ENCODE measurements around the gene INPP5K. TPM values are rescaled to one million over a fixed set of nuclear protein-coding genes. Genes with fewer than 3 reads are reported as not detected.

The INPP5K gene
- total and polyA plus RNA-seq, 10 of the 15 experiments (the other 5 are each of a cell fraction or from before 2014, with no cell fraction given): 0.58 to 41.2 (median 23.3) TPM

DNA sequence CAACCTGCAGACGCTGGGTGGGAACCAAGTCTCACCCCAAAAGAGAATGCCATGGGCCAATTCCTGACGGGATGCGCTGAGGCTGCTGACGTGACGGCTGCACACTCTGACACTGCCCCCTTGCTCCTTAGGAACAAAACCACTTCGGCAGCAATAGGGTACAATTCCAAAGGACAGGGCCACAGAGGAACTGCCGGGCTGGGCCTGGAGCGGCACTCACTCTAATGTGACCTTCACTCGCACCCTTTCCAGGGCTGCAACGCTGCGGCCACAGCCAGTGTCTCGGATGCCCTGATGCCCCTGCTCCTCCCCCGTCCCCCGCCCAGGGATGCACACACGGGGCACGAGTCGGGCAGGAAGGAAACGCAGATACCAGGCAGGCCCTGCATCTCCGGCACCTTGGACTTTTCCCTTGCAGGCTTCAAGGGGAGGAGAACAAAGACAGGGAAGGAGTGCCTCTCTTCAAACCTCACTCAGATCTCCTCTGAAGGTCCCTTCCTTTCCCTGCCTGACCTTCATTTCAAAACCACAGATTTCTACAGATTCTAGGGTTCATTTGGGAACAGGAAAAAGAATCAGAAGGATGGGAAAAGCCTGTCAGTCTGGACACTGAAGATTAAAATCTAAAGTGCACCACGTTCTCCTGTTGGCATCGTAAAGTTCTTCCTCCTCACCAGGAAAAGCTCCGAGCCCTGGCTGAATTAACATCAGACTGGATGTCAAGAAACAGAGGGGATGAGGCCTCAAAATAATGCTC, 43.9 kb upstream of the INPP5K start:
- BruUV-seq (replicated peaks): no TSS peak
- Histone ChIP-seq H3K27ac (ENCODE audit: control insufficient read depth, insufficient read depth) (no peak overlapping the region), H2AFZ (ENCODE audit: control insufficient read depth, low read depth, low read length) (no peak overlapping the region), H3K36me3 (ENCODE audit: control insufficient read depth in 2 of 2, insufficient read depth in 2 of 2, low read length in 1 of 2) (peaks cover 0 to 6% of the 10 kb centered on the region in 2 experiments; a peak in 2 of 4 replicates), H3K79me2 (ENCODE audit: control insufficient read depth, insufficient read depth, low read length) (peaks cover 48% of the 10 kb centered on the region), H4K20me1 (ENCODE audit: control insufficient read depth, insufficient read depth) (peaks cover 6% of the 10 kb centered on the region; the same call in 1 of the 2 replicates), H3K4me3 (peak overlapping the region; percentile 86; the same call in 1 of the 2 replicates), H3K27me3 (replicated peaks in 1 of 2; ENCODE audit: control insufficient read depth in 2 of 2, insufficient read depth in 2 of 2, low read length in 1 of 2) (no peaks in the 10 kb centered on the region), H3K9me3 (replicated peaks; ENCODE audit: control insufficient read depth, insufficient read depth, low read length) (no peaks in the 10 kb centered on the region), H3K9ac (ENCODE audit: control insufficient read depth, insufficient read depth, low read length) (no peak overlapping the region), H3K4me1 (ENCODE audit: control insufficient read depth, insufficient read depth, low read length) (peaks cover 30% of the 10 kb centered on the region), H3K4me2 (ENCODE audit: control insufficient read depth, insufficient read depth) (peak overlapping the region; percentile 96; the same call in 1 of the 2 replicates)
- ATAC-seq (no peak), FAIRE-seq (no peak), DNase-seq (ENCODE audit: low read depth, low spot score) (no peak)
- POLR2A ChIA-PET: interaction anchor here (1.2 to 1.3 kb wide), 2 partner anchors 31 to 44 kb away, joined by 3 to 4 read pairs; partner anchors contain the start of gene INPP5K
- SMC1A ChIA-PET (ENCODE audit: uncharacterized antibody, unreplicated experiment): interaction anchor here (0.5 to 1.8 kb wide), 2 partner anchors 9 to 70 kb away, joined by 3 to 7 read pairs; no protein-coding TSS in a partner anchor
- TF ChIP-seq STAT1 (conservative IDR thresholded peaks at IDR 0.05) (no peak), CREM (IDR thresholded peaks at IDR 0.05; ENCODE audit: low read depth) (no peak), BCL11A (IDR thresholded peaks at IDR 0.05; ENCODE audit: low read depth, low read length) (no peak), SIN3A (IDR thresholded peaks at IDR 0.05; ENCODE audit: low read depth, low read length) (no peak), ZNF622 (IDR thresholded peaks at IDR 0.05) (no peak), RELB (IDR thresholded peaks at IDR 0.05; ENCODE audit: low read depth) (no peak), BACH1 (IDR thresholded peaks at IDR 0.05; ENCODE audit: borderline replicate concordance) (no peak), MTA3 (IDR thresholded peaks at IDR 0.05; ENCODE audit: borderline replicate concordance, low read length) (no peak), JUNB (IDR thresholded peaks at IDR 0.05) (no peak), MYC (IDR thresholded peaks at IDR 0.05; ENCODE audit: insufficient read depth, insufficient read length, insufficient replicate concordance, low read length, severe bottlenecking) (no peak), MTA2 (IDR thresholded peaks at IDR 0.05; ENCODE audit: low read depth) (no peak), POLR2AphosphoS2 (IDR thresholded peaks at IDR 0.05; ENCODE audit: low read depth, low read length) (no peak), EED (IDR thresholded peaks at IDR 0.05; ENCODE audit: low read depth) (no peak), MYB (IDR thresholded peaks at IDR 0.05; ENCODE audit: borderline replicate concordance, low read depth, low read length) (no peak)
- CTCF ChIA-PET: interaction anchor here (1.1 to 1.6 kb wide), 4 partner anchors 44 to 195 kb away, joined by 5 to 8 read pairs (median 5); partner anchors contain the start of gene INPP5K
- intact Hi-C loops (cut with micrococcal nuclease; ENCODE audit: unreplicated experiment) (loop anchor here (5.0 kb wide), 1 partner anchor 157 kb away; no protein-coding TSS in a partner anchor), in situ Hi-C loops (cut with MboI) (no loop called here)
- 89% methylated on average over 22 of the region's 22 CpGs for WGBS (ENCODE audit: insufficient coverage, insufficient replicate concordance, low lambda C conversion rate, missing lambda C conversion rate)
- RAD21 ChIA-PET (ENCODE audit: unreplicated experiment): interaction anchor here (1.2 to 1.4 kb wide), 2 partner anchors 69 to 70 kb away, joined by 3 to 6 read pairs; partner anchors contain the start of gene SLC43A2
